ENCODE results near the gene SF3A2. TPM values are rescaled to one million over a fixed set of nuclear protein-coding genes. Genes with fewer than 3 reads are reported as not detected.

The SF3A2 gene
- total and polyA plus RNA-seq, 4 donors = 29.2 to 97.8 (median 56.3) TPM

DNA sequence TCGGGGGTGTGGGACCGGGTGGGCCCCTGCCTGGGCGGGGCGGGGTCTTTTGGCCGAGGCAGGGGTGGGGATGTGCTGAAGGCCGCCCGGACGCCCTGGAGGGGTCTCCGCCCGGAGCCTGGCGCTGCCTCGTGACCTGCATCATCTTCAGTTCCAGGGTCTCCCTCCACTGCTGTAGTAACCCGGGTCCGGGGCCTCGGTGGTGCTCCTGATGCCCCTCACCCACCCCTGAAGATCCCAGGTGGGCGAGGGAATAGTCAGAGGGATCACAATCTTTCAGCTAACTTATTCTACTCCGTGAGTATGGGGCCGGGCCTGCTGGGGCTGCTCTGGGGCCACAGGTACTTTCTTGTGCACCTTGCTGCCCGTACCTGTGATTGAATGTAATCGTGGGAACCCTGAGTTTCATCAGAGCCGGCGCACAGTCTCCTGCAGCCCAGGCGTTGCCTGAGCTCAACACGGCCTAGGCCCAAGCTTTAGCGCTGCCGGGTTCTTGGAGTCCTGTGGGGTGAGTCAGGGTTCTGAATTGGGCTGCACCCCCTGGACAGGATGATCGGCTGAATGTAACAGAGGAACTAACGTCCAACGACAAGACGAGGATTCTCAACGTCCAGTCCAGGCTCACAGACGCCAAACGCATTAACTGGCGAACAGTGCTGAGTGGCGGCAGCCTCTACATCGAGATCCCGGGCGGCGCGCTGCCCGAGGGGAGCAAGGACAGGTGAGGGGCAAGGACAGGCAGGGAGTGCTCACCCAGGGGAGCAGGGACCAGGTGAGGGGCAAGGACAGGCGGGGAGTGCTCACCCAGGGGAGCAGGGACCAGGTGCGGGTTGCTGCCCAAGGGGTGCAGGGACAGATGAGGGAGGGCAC is 34.8 kb downstream of the SF3A2 start:
- peak overlapping the region; percentile 96 for H3K4me3 ChIP-seq (ENCODE audit: low read depth, low read length)
- H3K27ac ChIP-seq (ENCODE audit: low read depth, low read length) = peak overlapping the region; percentile 88
- no peak for DNase-seq (ENCODE audit: low read depth in 4 of 6, low spot score in 6 of 6)
- no peaks in the 10 kb centered on the region for H3K27me3 ChIP-seq (ENCODE audit: control insufficient read depth, insufficient read depth, low read length)
- peaks cover 54% of the 10 kb centered on the region for H3K36me3 ChIP-seq (ENCODE audit: control insufficient read depth, insufficient read depth, low read length)
- WGBS (ENCODE audit: insufficient coverage) = 35% methylated on average over 42 of the region's 43 CpGs
- H3K9me3 ChIP-seq (ENCODE audit: control insufficient read depth, insufficient read depth, low read length) = no peaks in the 10 kb centered on the region
- H3K4me1 ChIP-seq (ENCODE audit: control insufficient read depth, insufficient read depth, low read length) = peaks cover 63% of the 10 kb centered on the region

GRCh38 chr19:2273356-2274184 is 36.9 kb downstream of the SF3A2 start:
- Histone ChIP-seq H3K36me3 (ENCODE audit: control insufficient read depth, insufficient read depth, low read length) (peaks cover 65% of the 10 kb centered on the region), H3K9me3 (ENCODE audit: control insufficient read depth, insufficient read depth, low read length) (no peaks in the 10 kb centered on the region), H3K27ac (ENCODE audit: low read depth, low read length) (peak overlapping the region; percentile 7), H3K4me1 (ENCODE audit: control insufficient read depth, insufficient read depth, low read length) (peaks cover 52% of the 10 kb centered on the region), H3K4me3 (ENCODE audit: low read depth, low read length) (no peak overlapping the region), H3K27me3 (ENCODE audit: control insufficient read depth, insufficient read depth, low read length) (no peaks in the 10 kb centered on the region)
- DNase-seq (ENCODE audit: low read depth in 4 of 6, low spot score in 6 of 6) = peak in 2 of 6 donors; percentile 79 to 81
- 10% methylated on average over 45 of the region's 45 CpGs for WGBS (ENCODE audit: insufficient coverage)

DNA sequence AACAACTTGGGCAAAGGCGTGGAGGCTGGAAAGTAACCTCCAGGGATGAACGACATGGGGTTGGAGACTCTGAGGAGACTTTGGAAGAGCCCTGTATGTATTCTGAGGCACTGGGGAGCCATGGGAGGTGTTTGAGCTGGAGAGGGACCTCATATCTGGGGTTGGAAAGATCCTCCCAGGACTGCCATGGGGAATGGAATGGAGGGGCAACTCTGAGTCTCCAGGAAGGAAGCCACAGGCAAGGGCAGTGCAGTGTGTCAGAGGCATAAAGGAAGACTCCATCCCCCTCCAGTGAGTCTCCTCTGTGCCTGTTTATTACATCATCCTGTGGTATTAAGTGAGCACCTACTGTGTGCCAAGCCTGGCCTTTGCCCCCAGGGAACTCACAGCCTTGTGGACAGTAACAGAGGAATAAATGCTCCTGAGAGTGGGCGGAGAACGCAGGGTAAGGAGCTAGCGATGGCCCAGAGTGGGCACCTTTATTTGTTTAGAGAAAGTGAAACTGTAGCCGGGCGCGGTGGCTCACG is 37.6 kb downstream of the SF3A2 start:
- no peak for DNase-seq (ENCODE audit: low read depth in 4 of 6, low spot score in 6 of 6)
- no peaks in the 10 kb centered on the region for H3K27me3 ChIP-seq (ENCODE audit: control insufficient read depth, insufficient read depth, low read length)
- H3K27ac ChIP-seq (ENCODE audit: low read depth, low read length) = peak overlapping the region; percentile 7
- H3K9me3 ChIP-seq (ENCODE audit: control insufficient read depth, insufficient read depth, low read length) = no peaks in the 10 kb centered on the region
- H3K4me3 ChIP-seq (ENCODE audit: low read depth, low read length) = no peak overlapping the region
- peaks cover 52% of the 10 kb centered on the region for H3K4me1 ChIP-seq (ENCODE audit: control insufficient read depth, insufficient read depth, low read length)
- peaks cover 69% of the 10 kb centered on the region for H3K36me3 ChIP-seq (ENCODE audit: control insufficient read depth, insufficient read depth, low read length)
- 87% methylated on average over 5 of the region's 9 CpGs for WGBS (ENCODE audit: insufficient coverage)

DNA sequence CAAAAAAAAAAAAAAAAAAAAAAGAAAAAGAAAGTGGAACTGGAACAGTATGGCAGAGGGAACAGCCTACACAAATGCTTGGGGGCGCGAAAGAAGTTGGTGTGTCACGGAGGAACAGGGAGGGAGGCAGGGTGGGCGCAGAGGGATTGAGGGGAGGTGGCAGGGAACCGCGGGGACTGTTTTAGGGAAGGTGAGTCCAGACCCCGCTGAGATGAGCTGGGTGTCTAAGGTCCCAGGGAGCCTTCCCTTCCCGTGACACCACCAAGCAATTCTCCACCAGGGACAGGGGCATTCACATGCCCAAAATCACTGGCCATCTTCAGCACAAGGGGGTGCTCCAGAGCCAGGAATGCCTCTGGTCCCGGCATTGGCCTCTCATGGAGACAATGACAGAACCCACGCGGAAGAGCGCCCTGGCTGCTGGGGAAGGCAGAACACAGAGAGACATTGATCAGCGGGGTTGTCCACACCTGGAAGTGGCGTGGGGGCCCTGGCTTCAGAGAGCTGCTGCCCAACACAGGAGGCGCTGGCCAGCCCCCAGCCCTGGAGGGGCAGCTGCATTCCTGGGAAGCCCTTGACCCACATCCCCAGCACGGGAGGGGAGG is 38.4 kb downstream of the SF3A2 start:
- peak in 2 of 6 donors; percentile 80 to 83 for DNase-seq (ENCODE audit: low read depth in 4 of 6, low spot score in 6 of 6)
- Histone ChIP-seq H3K4me1 (ENCODE audit: control insufficient read depth, insufficient read depth, low read length) (peaks cover 52% of the 10 kb centered on the region), H3K36me3 (ENCODE audit: control insufficient read depth, insufficient read depth, low read length) (peaks cover 69% of the 10 kb centered on the region), H3K9me3 (ENCODE audit: control insufficient read depth, insufficient read depth, low read length) (no peaks in the 10 kb centered on the region), H3K27me3 (ENCODE audit: control insufficient read depth, insufficient read depth, low read length) (no peaks in the 10 kb centered on the region), H3K27ac (ENCODE audit: low read depth, low read length) (no peak overlapping the region), H3K4me3 (ENCODE audit: low read depth, low read length) (no peak overlapping the region)
- WGBS (ENCODE audit: insufficient coverage) = 39% methylated on average over 12 of the region's 16 CpGs

- H3K4me1 ChIP-seq (ENCODE audit: control insufficient read depth, insufficient read depth, low read length) = peaks cover 52% of the 10 kb centered on the region
- no peak overlapping the region for H3K4me3 ChIP-seq (ENCODE audit: low read depth, low read length)
These were observed 39.2 kb downstream of the SF3A2 start for GRCh38 chr19:2275588-2276428.

GRCh38 chr19:2276429-2276986 is 39.9 kb downstream of the SF3A2 start:
- Histone ChIP-seq H3K9me3 (ENCODE audit: control insufficient read depth, insufficient read depth, low read length) (no peaks in the 10 kb centered on the region), H3K27me3 (ENCODE audit: control insufficient read depth, insufficient read depth, low read length) (peaks cover 5% of the 10 kb centered on the region), H3K27ac (ENCODE audit: low read depth, low read length) (no peak overlapping the region), H3K4me3 (ENCODE audit: low read depth, low read length) (no peak overlapping the region), H3K4me1 (ENCODE audit: control insufficient read depth, insufficient read depth, low read length) (peaks cover 46% of the 10 kb centered on the region), H3K36me3 (ENCODE audit: control insufficient read depth, insufficient read depth, low read length) (peaks cover 66% of the 10 kb centered on the region)
- 93% methylated on average over 14 of the region's 28 CpGs for WGBS (ENCODE audit: insufficient coverage)
- no peak for DNase-seq (ENCODE audit: low read depth in 4 of 6, low spot score in 6 of 6)

More at GRCh38 chr19:2275588-2276428, 39.2 kb downstream of the SF3A2 start:
- Histone ChIP-seq H3K27ac (ENCODE audit: low read depth, low read length) (no peak overlapping the region), H3K36me3 (ENCODE audit: control insufficient read depth, insufficient read depth, low read length) (peaks cover 71% of the 10 kb centered on the region), H3K9me3 (ENCODE audit: control insufficient read depth, insufficient read depth, low read length) (no peaks in the 10 kb centered on the region), H3K27me3 (ENCODE audit: control insufficient read depth, insufficient read depth, low read length) (peaks cover 3% of the 10 kb centered on the region)
- WGBS (ENCODE audit: insufficient coverage) = 63% methylated on average over 73 of the region's 74 CpGs
- no peak for DNase-seq (ENCODE audit: low read depth in 4 of 6, low spot score in 6 of 6)

DNA sequence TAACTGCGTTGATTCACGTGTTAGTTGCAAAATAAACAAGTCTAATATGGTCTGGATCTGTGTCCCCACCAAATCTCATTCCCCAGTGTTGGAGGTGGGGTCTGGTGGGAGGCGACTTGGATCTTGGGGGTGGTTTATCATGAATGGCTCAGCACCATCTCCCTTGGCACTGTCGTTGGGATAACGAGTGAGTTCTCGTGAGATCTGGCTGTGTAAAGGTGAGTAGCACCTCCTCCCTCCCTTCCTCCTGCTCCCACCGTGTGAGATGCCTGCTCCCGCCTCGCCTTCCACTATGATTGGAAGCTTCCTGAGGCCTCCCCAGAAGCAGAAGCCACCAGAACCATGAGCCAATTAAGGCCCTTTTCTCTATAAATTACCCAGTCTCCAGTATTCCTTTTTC is 40.5 kb downstream of the SF3A2 start:
- Histone ChIP-seq H3K27me3 (ENCODE audit: control insufficient read depth, insufficient read depth, low read length) (peaks cover 11% of the 10 kb centered on the region), H3K9me3 (ENCODE audit: control insufficient read depth, insufficient read depth, low read length) (no peaks in the 10 kb centered on the region), H3K27ac (ENCODE audit: low read depth, low read length) (no peak overlapping the region), H3K4me3 (ENCODE audit: low read depth, low read length) (no peak overlapping the region), H3K4me1 (ENCODE audit: control insufficient read depth, insufficient read depth, low read length) (peaks cover 46% of the 10 kb centered on the region), H3K36me3 (ENCODE audit: control insufficient read depth, insufficient read depth, low read length) (peaks cover 59% of the 10 kb centered on the region)
- DNase-seq (ENCODE audit: low read depth in 4 of 6, low spot score in 6 of 6) = no peak
- 86% methylated on average over 2 of the region's 9 CpGs for WGBS (ENCODE audit: insufficient coverage)

- Histone ChIP-seq H3K4me1 (ENCODE audit: control insufficient read depth, insufficient read depth, low read length) (peaks cover 37% of the 10 kb centered on the region), H3K4me3 (ENCODE audit: low read depth, low read length) (no peak overlapping the region), H3K27me3 (ENCODE audit: control insufficient read depth, insufficient read depth, low read length) (peaks cover 23% of the 10 kb centered on the region), H3K9me3 (ENCODE audit: control insufficient read depth, insufficient read depth, low read length) (no peaks in the 10 kb centered on the region), H3K27ac (ENCODE audit: low read depth, low read length) (no peak overlapping the region), H3K36me3 (ENCODE audit: control insufficient read depth, insufficient read depth, low read length) (peaks cover 45% of the 10 kb centered on the region)
- 86% methylated on average over 33 of the region's 33 CpGs for WGBS (ENCODE audit: insufficient coverage)
- DNase-seq (ENCODE audit: low read depth in 4 of 6, low spot score in 6 of 6) = no peak
These were observed 42.0 kb downstream of the SF3A2 start for GRCh38 chr19:2278459-2279158.
